WTC11 (cell line): ENCODE results near the gene RETREG2. TPM values are rescaled to one million over a fixed set of nuclear protein-coding genes. Genes with fewer than 3 reads are reported as not detected.

Experiments
- ATAC-seq: fragments of 200-7000 bp; cut with Tn5 transposase; 2 replicates; pipeline ENCODE4 v1.10.0; 2021; ENCODE audit warnings: mild to moderate bottlenecking, moderate library complexity
- CTCF ChIA-PET: fragments of 300-600 bp; sonication (Branson Sonifier 250); formaldehyde crosslinking; loops from one replicate; lab custom pipeline; 2021; ENCODE audit warnings: antibody characterized with exemption; lab: Charles Lee
- POLR2A ChIA-PET: fragments of 350-600 bp; sonication (Branson Sonifier 250); formaldehyde crosslinking; loops from one replicate; lab custom pipeline; 2021; ENCODE audit warnings: antibody characterized with exemption; lab: Charles Lee
- DNase-seq: peaks from one replicate; pipeline ENCODE4 v3.0.0; 2021; ENCODE audit warnings: low spot score
- H3K27ac Mint-ChIP-seq: 2 replicates; pipeline ENCODE4 v1.8.0; 2021; ENCODE audit warnings: mixed read lengths
- H3K27me3 Mint-ChIP-seq: 2 replicates; pipeline ENCODE4 v1.8.0; 2021; ENCODE audit warnings: low read depth, mild to moderate bottlenecking, moderate library complexity, mixed read lengths
- H3K36me3 Mint-ChIP-seq: 2 replicates; pipeline ENCODE4 v1.8.0; 2021; ENCODE audit warnings: mixed read lengths
- H3K4me1 Mint-ChIP-seq: 2 replicates; pipeline ENCODE4 v1.8.0; 2022; ENCODE audit warnings: mixed read lengths
- H3K4me3 Mint-ChIP-seq: 2 replicates; pipeline ENCODE4 v1.8.0; 2021; ENCODE audit warnings: mild to moderate bottlenecking, moderate library complexity, mixed read lengths
- H3K9me3 Mint-ChIP-seq: 2 replicates; pipeline ENCODE4 v1.8.0; 2021; ENCODE audit warnings: mixed read lengths
- CBFB ChIP-seq: sonication (generic); formaldehyde crosslinking; IDR thresholded peaks from 2 replicates; pipeline ENCODE4 v1.8.1; 2022; ENCODE audit warnings: mild to moderate bottlenecking, low read depth, missing genetic modification reagents
- E2F1 ChIP-seq: sonication (generic); formaldehyde crosslinking; IDR thresholded peaks from 2 replicates; pipeline ENCODE4 v1.8.0; 2022; ENCODE audit warnings: mild to moderate bottlenecking, missing genetic modification reagents
- FOXK1 ChIP-seq: sonication (generic); formaldehyde crosslinking; IDR thresholded peaks from 2 replicates; pipeline ENCODE4 v1.8.0; 2022; ENCODE audit warnings: mild to moderate bottlenecking, moderate library complexity, missing genetic modification reagents
- FOXP4 ChIP-seq: sonication (generic); formaldehyde crosslinking; IDR thresholded peaks from 2 replicates; pipeline ENCODE4 v1.8.0; 2022; ENCODE audit warnings: mild to moderate bottlenecking, missing genetic modification reagents
- IRF1 ChIP-seq: sonication (generic); formaldehyde crosslinking; IDR thresholded peaks from 2 replicates; pipeline ENCODE4 v1.8.0; 2023; ENCODE audit warnings: missing genetic modification reagents
- MAX ChIP-seq: sonication (generic); formaldehyde crosslinking; IDR thresholded peaks from 2 replicates; pipeline ENCODE4 v1.8.0; 2022; ENCODE audit warnings: mild to moderate bottlenecking, missing genetic modification reagents
- MXD4 ChIP-seq: fragments of 250-450 bp; sonication (Bioruptor Pico); IDR thresholded peaks from 2 replicates; pipeline ENCODE4 v1.8.0; 2021; ENCODE audit warnings: mild to moderate bottlenecking, moderate library complexity, borderline replicate concordance
- NFYB ChIP-seq: sonication (generic); formaldehyde crosslinking; conservative IDR thresholded peaks from 2 replicates; pipeline ENCODE4 v1.8.0; 2022; ENCODE audit warnings: low read depth, missing genetic modification reagents
- NR2C2 ChIP-seq: sonication (generic); formaldehyde crosslinking; IDR thresholded peaks from 2 replicates; pipeline ENCODE4 v1.8.0; 2022; ENCODE audit warnings: mild to moderate bottlenecking, missing genetic modification reagents
- RELA ChIP-seq: sonication (generic); formaldehyde crosslinking; IDR thresholded peaks from 2 replicates; pipeline ENCODE4 v1.8.1; 2022; ENCODE audit warnings: missing genetic modification reagents, mild to moderate bottlenecking, borderline replicate concordance
- SMAD3 ChIP-seq: sonication (generic); formaldehyde crosslinking; IDR thresholded peaks from 2 replicates; pipeline ENCODE4 v1.8.0; 2022; ENCODE audit warnings: missing genetic modification reagents, mild to moderate bottlenecking, borderline replicate concordance
- SMAD4 ChIP-seq: sonication (generic); formaldehyde crosslinking; IDR thresholded peaks from 2 replicates; pipeline ENCODE4 v1.8.0; 2022; ENCODE audit warnings: mild to moderate bottlenecking, missing genetic modification reagents
- STAT6 ChIP-seq: sonication (generic); formaldehyde crosslinking; conservative IDR thresholded peaks from 2 replicates; pipeline ENCODE4 v1.8.1; 2023; ENCODE audit warnings: mild to moderate bottlenecking, low read depth, missing genetic modification reagents, moderate library complexity
- TP53 ChIP-seq: sonication (generic); formaldehyde crosslinking; IDR thresholded peaks from 2 replicates; pipeline ENCODE4 v1.8.1; 2023; ENCODE audit warnings: mild to moderate bottlenecking, missing genetic modification reagents
- USF1 ChIP-seq: sonication (generic); formaldehyde crosslinking; IDR thresholded peaks from 2 replicates; pipeline ENCODE4 v1.8.0; 2022; ENCODE audit warnings: mild to moderate bottlenecking, missing genetic modification reagents
- ZBTB21 ChIP-seq: sonication (generic); formaldehyde crosslinking; IDR thresholded peaks from 2 replicates; pipeline ENCODE4 v1.8.1; 2023; ENCODE audit warnings: mild to moderate bottlenecking, missing genetic modification reagents, borderline replicate concordance
- ZBTB43 ChIP-seq: sonication (generic); formaldehyde crosslinking; IDR thresholded peaks from 2 replicates; pipeline ENCODE4 v1.8.1; 2023; ENCODE audit warnings: mild to moderate bottlenecking, missing genetic modification reagents
- ZNF232 ChIP-seq: sonication (generic); formaldehyde crosslinking; IDR thresholded peaks from 2 replicates; pipeline ENCODE4 v1.8.0; 2022; ENCODE audit warnings: mild to moderate bottlenecking, missing genetic modification reagents
- ZNF281 ChIP-seq: sonication (generic); formaldehyde crosslinking; IDR thresholded peaks from 2 replicates; pipeline ENCODE4 v1.8.0; 2023; ENCODE audit warnings: mild to moderate bottlenecking, missing genetic modification reagents
- ZNF317 ChIP-seq: sonication (generic); formaldehyde crosslinking; IDR thresholded peaks from 2 replicates; pipeline ENCODE4 v1.8.1; 2023; ENCODE audit warnings: low read depth, mild to moderate bottlenecking, moderate library complexity, missing genetic modification reagents, borderline replicate concordance
- ZNF396 ChIP-seq: fragments of 250-450 bp; sonication (Bioruptor Pico); IDR thresholded peaks from 2 replicates; pipeline ENCODE4 v1.8.0; 2021; ENCODE audit warnings: mild to moderate bottlenecking, moderate library complexity, borderline replicate concordance
- ZNF416 ChIP-seq: fragments of 250-450 bp; sonication (Bioruptor Pico); IDR thresholded peaks from 2 replicates; pipeline ENCODE4 v1.9.0; 2021; ENCODE audit warnings: mild to moderate bottlenecking, inconsistent platforms
- ZNF423 ChIP-seq: fragments of 250-450 bp; sonication (Bioruptor Pico); IDR thresholded peaks from 2 replicates; pipeline ENCODE4 v2.1.2; 2022; ENCODE audit warnings: mild to moderate bottlenecking, moderate library complexity
- total RNA-seq: library from RNA; stranded (reverse); gene quantifications from 3 replicates; pipeline ENCODE4 v1.2.3, GENCODE V29; 2021

RETREG2 gene
- total RNA-seq, 1 experiment from 2014 or later: 60.2 TPM

- ATAC-seq (no peak), DNase-seq (no peak)
- Mint-ChIP-seq H3K4me3 (no peak overlapping the region), H3K27ac (no peak overlapping the region), H3K27me3 (peaks cover 16% of the 10 kb centered on the region), H3K4me1 (peaks cover 17% of the 10 kb centered on the region), H3K9me3 (no peaks in the 10 kb centered on the region), H3K36me3 (peaks cover 8% of the 10 kb centered on the region)
- TF ChIP-seq USF1 (CRISPR knock-in tag): no peak
- TF ChIP-seq STAT6 (CRISPR knock-in tag): no peak
- no peak for TF ChIP-seq ZNF396 (CRISPR knock-in tag)
- no peak for TF ChIP-seq ZNF317 (CRISPR knock-in tag)
- TF ChIP-seq RELA (CRISPR knock-in tag): no peak
- TF ChIP-seq E2F1: no peak
- TF ChIP-seq FOXK1 (CRISPR knock-in tag): no peak
- TF ChIP-seq ZBTB21 (CRISPR knock-in tag): no peak
- ChIA-PET POLR2A (no interaction called here), CTCF (interaction anchor here (0.6 to 7.6 kb wide), 6 partner anchors 17 to 156 kb away, joined by 3 to 97 read pairs (median 8); partner anchors contain the start of genes CFAP65 and IHH)
Measured at GRCh38 chr2:219158025-219158424, 20.1 kb upstream of the RETREG2 start.

GRCh38 chr2:219158586-219158985 lies 19.5 kb upstream of the RETREG2 start:
- Mint-ChIP-seq H3K4me3 (no peak overlapping the region), H3K9me3 (no peaks in the 10 kb centered on the region), H3K36me3 (peaks cover 8% of the 10 kb centered on the region), H3K27me3 (peaks cover 19% of the 10 kb centered on the region), H3K4me1 (peaks cover 17% of the 10 kb centered on the region), H3K27ac (no peak overlapping the region)
- ChIA-PET POLR2A (no interaction called here), CTCF (interaction anchor here (0.6 to 7.6 kb wide), 9 partner anchors 13 to 178 kb away, joined by 3 to 97 read pairs (median 4); partner anchors contain the start of genes CFAP65, IHH and TUBA4A)
- ATAC-seq (no peak), DNase-seq (no peak)
- no peak for TF ChIP-seq SMAD4 (CRISPR knock-in tag)
- no peak for TF ChIP-seq ZNF423
- no peak for TF ChIP-seq ZNF232 (CRISPR knock-in tag)
- no peak for TF ChIP-seq MAX
- no peak for TF ChIP-seq NR2C2
- TF ChIP-seq SMAD3 (CRISPR knock-in tag): no peak
- TF ChIP-seq FOXP4 (CRISPR knock-in tag): no peak
- TF ChIP-seq ZBTB21 (CRISPR knock-in tag): no peak
- no peak for TF ChIP-seq ZBTB43
- no peak for TF ChIP-seq NFYB
- no peak for TF ChIP-seq ZNF281 (CRISPR knock-in tag)
- TF ChIP-seq CBFB: no peak
- no peak for TF ChIP-seq ZNF416 (CRISPR knock-in tag)
- no peak for TF ChIP-seq IRF1 (CRISPR knock-in tag)
- TF ChIP-seq TP53 (CRISPR knock-in tag): no peak
- no peak for TF ChIP-seq MXD4
